ENCODE measurements around the gene IFNK.
"Not testable (repeated sequence)": the region's sequence is repeated elsewhere in the genome, so short reads cannot be mapped to it uniquely, and the experiment has no call there.

The IFNK gene, protein sequence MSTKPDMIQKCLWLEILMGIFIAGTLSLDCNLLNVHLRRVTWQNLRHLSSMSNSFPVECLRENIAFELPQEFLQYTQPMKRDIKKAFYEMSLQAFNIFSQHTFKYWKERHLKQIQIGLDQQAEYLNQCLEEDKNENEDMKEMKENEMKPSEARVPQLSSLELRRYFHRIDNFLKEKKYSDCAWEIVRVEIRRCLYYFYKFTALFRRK

DNA sequence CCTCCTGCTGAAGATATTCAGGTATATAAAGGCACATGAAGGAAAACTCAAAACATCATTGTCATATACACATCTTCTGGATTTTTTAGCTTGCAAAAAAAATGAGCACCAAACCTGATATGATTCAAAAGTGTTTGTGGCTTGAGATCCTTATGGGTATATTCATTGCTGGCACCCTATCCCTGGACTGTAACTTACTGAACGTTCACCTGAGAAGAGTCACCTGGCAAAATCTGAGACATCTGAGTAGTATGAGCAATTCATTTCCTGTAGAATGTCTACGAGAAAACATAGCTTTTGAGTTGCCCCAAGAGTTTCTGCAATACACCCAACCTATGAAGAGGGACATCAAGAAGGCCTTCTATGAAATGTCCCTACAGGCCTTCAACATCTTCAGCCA lies at the start of gene IFNK:
IFNK (plus strand) TSS at position 55 of the 400 bp plus-strand sequence; CDS start at position 102, 47 bp downstream.
- no peak for DNase-seq

DNA sequence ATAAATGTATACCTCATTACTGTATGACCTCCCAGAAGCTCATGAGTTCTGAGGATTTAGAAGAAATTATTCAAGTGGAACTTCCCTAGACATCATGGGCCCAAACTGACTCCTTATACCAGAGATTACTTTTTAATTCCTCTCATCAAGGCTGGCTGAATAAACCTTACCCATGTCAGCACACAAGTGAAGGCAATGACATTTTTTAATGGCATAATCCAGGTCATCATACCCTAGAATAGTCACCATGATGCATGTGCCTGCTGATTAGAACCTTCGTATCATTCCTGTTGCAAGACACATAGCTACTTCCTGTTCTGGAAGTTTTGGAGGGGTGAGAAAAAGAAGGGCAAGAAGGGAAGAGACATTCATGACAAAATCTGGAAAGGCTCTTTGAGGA lies 49.8 kb upstream of the IFNK start:
- DNase-seq = no peak

DNA sequence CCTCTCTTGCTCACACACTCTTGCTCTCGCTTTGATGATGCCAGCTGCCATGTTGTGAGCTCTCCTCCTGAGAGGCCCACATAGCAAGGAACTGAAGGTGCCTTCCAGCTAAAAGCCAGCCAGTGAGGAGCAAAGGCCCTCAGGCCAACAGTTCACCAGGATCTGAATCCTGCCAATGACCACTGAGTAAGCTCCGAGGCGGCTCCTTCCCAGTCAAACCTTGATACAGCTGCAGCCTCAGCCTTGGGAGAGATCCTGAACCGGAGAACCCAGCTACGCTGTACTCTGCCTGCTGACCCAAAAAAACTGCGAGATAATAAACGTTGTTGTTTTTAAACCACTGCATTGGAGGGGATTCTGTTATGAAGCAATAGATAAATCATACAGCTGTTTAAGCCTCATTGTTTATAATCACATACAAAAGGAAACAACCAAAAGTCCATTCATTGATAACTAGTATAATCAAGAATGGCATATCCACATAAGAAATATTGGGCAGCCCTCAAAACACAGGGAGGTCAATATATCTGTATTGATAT lies 49.0 kb upstream of the IFNK start:
- no peak for DNase-seq

DNA sequence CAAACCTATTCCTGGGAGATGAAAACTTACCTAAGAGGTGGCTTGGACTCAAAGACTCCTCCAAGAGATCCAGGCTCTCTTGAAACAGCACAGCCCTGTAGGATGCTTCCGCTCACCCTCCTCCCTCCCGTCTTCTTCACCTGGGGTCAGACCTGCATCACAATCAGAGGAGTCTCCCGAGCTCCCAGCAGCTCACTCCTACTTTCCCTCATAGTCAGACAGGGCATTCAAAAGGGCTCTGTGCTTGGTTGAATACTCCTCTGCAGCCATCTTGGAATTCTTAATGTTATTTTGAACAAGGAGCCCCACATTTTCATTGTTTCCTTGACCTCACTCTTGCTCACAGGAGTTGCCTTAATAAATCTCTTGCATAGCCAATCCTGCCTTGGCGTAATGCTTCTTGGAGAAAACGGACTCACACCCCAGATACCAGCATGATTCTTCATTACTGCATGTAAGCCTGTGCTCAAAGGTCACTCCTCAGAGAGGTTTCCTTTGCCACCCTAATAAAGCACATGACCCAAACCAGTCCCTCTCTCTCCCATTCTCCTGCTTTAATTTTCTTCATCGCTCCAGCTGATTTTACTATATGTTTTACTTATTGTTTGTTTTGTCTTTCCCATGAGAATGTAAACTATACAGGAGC lies 47.1 kb upstream of the IFNK start:
- no peak for DNase-seq

DNA sequence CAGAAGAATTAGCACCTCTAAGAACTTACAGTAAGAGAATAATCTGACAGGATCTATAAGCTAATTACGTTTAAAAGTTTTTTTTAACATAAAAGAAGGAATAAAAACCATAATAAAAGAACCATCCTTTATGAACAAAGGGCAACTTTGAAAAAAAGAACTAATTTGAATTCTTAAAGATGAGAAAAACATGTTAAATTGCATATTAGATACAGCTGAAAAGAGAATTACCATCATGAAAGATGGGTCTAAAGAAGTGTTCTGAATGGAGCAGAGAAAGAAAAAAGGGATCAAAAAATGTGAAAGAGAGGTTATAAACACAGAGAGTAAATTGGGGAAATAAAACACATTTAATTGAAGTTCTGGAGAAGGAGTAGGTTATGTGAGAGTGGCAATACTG lies 45.8 kb upstream of the IFNK start:
- DNase-seq = no peak

DNA sequence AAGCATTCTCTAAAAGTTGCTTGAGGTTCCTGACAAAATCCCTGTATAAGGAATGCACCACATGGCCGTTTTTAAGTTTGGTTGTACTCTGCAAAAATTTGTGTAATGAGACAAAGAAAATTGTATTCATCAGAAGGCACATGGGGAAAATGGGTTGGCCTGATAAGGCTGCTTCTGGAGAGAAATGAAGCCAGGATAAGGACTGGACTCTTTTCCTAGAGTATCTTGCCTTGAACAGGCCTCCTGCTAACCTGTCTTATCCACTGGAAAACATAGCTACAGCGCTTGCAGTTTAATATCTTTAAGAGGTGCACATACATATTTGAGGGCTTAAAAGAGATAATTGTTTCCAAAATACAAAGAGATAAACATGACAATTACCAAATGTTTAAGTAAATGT lies 41.4 kb upstream of the IFNK start:
- no peak for DNase-seq

DNA sequence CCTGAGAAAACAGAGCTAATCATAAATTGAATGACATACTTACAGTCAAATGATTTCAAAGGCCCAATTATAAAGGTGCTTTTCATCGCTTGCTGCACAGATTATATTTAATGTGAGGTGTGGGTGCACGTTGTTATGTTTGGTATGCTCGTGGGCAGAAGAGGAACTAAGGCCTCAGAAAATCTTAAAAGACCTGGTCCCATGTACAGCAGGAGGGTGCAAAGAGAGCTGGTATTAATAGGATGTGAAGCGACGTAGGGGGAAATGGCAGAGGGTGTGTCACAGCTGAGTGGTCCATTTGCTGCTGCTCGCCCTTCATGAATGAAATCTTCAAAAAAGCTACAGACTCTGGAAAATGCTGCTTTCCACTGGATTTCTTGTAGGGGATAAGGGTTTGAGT lies 40.5 kb upstream of the IFNK start:
- no peak for DNase-seq

DNA sequence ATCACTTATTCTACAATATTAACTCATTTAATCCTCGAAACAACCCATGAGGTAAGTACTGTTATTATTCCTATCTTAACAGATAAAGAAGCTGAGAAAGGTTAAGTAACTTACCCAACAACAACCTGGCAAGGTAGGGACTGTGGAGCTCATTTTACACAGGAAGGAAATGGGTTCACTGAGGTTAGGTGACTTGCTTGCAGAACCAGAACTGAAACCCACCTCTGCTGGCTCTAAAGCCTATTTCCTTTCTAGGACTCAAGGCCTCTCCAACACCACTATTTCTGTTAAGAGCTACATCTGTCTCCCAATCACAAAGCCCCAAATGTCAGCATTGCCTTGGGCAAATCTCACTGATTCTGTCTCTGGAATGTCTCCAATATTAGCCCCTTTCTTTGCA lies 38.9 kb upstream of the IFNK start:
- DNase-seq = no peak

DNA sequence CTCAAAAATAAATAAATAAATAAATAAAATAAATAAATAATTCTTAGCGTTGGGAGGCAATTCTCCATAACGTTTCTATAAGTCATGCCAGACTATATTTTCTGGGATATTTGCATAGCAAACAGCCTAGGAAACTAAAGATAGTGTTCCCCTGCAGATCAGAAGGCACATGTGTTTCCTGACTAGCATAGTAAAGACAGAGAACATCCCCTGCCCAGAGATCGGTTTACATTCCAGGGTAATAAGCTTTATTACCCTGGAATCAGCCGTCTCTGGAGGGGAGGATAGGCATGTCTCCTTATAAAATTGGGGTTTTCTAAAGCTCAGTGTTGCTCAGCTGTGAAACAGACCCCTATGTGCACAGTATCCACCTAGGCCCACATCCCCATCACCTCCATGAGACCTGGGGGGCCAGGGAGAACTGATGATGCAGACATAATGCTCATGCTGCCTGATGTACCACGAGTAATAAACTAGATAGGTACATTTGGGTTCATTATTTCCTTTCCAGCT lies 36.9 kb upstream of the IFNK start:
- no peak for DNase-seq

DNA sequence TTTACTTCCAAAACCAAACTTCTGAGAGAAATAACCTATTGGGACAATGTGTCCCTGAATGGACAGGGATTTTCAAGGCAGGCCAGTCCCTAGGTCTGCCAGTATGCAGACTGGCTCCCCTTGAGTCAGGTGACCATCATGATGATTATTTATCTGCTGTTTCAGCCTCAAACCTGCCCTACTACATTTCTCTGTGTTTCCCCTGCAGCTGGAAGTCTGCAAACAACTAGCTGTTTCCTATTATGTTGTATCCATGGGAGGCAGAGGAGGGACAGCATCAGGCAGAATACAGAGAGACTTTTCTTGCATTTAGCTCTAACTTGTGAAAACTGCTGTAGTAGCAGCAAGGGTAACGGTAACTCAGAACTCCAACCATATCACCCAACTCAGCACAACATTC lies 36.2 kb upstream of the IFNK start:
- no peak for DNase-seq

DNA sequence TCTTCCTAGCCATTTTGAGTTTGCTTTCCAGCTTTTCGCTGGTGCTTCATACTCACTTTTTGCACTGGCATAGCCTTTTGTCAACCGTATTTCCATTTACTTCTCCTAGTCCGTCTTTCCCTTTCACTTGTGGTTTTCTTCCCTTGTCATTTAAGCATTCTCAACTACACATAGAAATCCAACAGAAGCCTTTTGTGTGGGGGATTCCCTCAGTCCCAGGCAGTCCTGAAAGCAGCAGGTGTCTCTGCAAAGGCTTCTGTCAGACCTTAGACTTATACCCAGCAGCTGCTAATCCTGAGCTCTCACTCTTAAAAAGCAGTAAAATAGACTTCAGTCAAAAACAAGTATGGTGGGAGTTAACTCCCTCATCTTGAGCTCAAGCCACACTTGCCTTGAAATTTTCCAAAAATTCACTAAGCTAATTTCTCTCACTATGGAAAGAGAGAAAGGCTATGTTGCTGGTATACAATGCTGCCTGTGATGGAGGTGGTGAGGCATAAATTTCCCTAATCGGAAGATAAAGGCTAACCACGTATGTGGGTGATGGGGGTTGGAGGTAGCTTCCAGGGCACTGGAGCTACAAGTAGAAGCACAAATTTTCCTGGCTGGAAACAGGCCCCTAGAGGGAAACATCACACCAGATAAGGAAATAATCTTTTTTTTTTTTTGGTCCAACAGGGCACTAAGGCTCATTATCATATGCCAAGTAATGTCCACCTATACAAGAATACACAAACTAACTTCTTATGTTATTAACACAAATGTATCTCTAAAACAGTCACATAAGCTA lies 34.8 kb upstream of the IFNK start:
- DNase-seq = no peak

DNA sequence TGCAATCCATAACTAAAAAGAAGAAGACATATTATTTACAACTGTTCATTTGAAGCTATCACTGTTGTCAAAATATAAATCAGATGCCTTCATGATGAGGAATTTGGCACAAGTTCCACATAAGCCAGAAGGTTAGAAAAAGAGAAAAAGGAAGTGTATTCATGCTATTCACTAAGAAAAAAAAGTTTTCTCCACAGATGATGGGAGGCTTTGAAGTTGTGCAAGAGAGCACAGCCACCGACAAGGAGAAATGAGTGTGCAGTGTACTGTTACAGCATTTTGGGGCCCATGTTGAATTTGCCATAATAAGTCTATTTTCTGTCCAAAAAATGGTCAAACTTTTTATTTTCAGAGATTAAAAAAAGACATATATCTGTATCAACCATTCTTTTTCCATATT lies 32.9 kb upstream of the IFNK start:
- DNase-seq = no peak

DNA sequence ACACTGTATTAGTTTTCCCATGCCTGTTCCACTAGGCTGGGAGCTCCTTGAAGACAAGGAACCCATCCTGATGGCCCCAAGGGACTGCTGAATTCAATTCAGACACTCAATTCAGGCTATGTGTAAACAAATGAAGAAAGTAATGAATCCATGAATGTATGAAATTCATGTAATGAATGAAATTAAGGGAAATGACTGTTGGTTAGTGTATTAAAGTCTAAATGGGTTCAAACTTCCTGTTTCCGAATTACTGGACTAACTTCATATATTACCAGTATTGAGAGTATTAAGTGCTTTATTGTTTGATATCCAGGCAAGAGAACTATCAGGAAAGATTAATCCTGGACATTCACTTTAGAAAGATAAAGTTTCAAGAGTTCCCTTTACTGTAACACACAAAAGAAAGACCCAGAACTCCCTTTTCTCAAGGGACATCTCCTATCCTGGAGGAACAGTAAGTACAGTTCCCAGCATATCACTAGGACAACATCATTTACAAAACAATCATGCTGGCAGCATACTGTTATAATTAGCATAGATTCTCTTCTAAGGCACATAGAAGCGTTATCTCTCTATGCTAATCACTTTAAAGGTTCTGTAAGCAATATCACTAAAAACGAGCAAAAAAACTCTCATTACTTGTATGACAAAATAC lies 28.5 kb upstream of the IFNK start:
- no peak for DNase-seq

DNA sequence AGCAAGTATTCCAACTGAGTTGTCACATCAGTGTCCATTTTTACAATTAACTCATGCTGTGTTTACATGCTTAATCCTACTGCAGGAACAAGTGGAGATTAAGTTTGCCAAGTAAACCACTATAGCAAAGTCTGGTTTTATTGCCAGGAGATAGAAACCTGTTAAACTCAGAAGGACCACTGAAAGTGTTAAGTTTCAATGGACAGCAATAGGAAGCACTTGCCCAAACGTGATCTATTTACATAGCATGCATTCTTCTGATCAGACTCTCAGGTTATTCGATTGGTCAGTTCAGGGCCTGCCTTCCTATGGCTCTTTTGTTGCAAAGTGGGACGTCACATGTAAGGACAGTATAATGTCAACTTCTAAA lies 28.0 kb upstream of the IFNK start:
- no peak for DNase-seq

DNA sequence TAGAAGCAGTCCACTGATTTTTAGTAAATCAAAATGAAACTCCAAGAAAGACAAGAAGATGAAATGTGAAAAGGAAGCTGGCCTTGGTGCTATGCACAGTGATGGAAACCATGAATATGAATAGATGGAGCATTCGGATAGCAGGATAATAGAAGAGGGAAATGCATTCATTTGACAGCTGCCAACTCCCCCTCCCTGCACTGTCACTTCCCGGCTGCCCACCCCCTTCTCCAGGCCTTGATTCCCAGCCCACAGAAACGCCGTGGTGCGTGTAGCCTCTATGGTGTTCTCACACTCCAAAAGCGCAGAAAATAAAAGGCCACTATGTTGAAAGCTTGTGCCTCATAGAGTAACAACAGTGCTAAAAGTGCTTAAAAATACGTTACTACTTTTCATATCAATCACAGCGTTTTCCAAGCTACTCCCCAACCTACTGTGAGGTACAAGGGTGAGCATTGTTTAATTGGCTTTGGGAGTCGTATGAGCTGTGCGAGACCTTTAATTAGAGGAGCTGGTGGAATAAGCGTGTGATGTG lies 26.1 kb upstream of the IFNK start:
- DNase-seq = no peak

DNA sequence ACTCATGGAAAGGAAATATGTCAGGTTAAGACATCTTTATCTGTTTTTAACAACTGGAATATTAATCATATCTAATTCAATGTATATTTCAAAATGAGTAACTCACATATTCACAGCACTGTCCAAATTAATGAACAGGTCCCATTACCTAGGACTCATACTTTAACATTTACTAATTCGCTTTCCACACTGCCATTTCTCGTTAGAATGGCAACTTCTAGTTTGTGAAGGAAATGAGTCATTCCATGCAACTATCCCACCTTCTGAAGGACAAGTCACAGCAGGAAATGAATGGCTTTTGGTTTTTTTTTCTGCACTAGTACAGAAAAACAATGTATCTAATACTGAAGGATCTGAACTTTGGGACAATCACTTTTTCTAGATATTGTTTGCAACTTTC lies 24.6 kb upstream of the IFNK start:
- DNase-seq = no peak

DNA sequence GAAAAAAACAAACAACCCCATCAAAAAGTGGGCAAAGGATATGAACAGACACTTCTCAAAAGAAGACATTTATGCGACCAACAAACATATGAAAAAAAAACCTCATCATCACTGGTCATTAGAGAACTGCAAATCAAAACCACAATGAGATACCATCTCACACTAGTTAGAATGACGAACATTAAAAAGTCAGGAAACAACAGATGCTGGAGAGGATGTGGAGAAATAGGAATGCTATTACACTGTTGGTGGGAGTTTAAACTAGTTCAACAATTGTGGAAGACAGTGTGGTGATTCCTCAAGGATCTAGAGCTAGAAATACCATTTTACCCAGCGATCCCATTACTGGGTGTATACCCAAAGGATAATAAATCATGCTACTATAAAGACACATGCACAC lies 23.2 kb upstream of the IFNK start:
- DNase-seq = not testable (repeated sequence)

DNA sequence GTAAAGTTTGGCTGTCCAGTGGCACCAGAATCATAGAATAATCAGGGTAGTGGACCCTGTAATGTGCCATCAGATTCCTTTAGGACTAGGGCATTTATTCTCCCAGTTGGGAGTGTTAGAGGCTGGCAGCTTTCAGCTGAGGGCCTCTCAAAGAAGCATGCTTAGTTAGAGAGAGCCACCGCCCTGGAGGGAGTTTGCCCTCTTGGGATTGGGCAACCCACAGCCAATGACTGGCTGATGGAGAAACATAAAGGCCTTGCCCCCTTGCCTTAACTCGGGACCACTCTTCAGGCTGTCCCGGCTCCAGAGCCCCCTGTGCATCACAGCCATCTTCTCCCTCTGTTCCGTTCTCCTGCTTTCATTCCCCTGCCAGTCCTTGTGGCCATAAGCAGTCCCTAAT lies 20.5 kb upstream of the IFNK start:
- DNase-seq = no peak

DNA sequence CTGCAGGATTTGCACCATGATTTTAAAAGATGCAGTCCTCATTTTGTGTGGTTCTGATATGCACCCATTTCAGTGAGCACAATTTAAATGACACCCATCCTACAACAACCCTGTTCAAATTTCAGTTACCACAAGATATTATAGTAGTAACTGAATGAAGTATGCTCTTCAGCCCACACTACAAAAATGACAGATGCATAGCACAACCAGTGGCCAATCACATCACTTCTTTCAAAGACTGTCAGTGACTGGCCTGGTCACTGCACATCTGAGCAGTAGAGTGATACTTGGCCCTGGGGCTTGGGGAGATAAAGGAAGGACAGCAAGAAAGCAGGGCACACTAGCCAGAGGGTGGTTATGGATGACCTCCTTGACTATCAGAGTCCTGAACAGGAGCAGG lies 19.8 kb upstream of the IFNK start:
- DNase-seq = no peak

DNA sequence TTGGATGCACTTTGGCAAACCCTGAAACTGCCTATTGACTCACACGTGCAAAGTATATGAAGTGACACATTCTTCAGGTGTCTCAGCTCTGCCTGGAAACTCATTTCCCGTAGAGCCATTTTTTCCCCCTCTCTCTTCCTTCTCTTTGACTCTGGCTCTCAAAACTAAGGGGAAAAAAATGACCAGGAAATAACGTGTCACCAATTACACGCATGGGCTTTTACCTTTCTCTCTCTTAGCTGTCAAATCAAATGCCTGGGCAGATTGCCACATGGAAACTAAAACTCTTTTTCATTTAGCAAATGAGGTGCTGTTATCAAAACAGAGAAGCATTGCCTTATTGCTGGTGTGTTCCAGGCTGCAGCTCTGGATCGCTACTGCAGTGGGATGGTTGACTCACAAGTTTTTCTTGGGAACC lies 18.3 kb upstream of the IFNK start:
- DNase-seq = no peak

DNA sequence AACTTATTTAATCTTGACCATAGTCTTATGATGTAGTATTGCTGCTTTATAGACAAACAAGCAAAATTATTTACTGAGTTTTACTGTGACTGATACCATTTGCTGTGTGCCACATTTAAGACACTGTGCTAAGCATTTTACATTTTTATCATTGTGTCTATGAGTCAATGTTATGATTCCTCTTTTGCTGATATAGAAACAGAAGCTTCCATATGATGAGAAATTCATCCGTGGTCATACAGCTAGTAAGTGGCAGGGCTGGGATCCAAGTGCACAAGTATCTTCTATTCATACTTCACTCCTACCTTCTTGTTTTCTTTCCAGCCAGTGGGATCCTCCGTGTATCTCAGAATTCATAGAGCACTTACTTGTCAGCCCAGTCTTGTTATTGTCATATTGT lies 17.1 kb upstream of the IFNK start:
- no peak for DNase-seq

DNA sequence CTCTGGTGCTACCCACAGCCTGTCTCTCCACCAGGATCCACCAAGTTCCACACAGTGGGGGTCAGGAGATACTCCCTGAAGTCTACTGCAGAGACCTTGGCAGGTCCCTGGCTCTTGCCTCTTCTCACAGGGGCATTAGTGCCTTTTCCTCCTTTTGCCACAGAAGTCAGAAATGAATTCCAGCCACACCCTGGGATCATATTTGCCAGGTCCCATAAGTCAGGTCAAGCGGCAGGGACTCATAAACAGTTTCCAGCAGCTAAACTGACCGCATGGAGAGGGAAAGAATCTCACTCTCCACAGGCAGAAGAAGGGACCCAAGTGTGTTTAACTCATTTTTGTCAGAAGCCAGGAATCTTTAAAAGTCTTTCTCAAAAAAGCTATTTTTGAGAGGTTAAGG lies 13.3 kb upstream of the IFNK start:
- DNase-seq = no peak

DNA sequence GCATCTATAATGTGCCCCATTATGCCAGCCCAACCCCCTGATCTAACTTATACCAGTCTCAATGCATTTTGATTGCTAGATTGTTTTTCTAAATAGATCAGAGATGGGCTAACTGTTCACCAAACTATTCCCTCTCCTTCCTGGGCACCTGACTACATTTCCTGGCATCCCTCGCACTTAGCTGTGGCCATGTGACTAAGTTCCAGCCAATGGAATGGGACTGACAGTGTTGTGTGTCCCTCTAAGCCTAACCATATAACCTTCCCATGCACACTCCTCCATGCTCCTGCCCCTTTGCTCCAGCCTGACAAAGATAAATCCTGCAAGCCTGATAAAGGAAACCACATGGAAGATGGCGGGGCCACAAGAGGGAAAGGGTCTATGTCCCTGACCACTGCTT lies 12.3 kb upstream of the IFNK start:
- no peak for DNase-seq
